GM21447 (cell line): ENCODE results near the gene RHOV.

ENCODE experiments used
- ATAC-seq: cut with Tn5 transposase; IDR thresholded peaks from one replicate; pipeline ENCODE4 v1.9.1; 2021; ENCODE audit not compliant: unreplicated experiment

The RHOV gene

GRCh38 chr15:40904552-40905201 is 30.6 kb upstream of the RHOV start:
- ATAC-seq, result no peak

DNA sequence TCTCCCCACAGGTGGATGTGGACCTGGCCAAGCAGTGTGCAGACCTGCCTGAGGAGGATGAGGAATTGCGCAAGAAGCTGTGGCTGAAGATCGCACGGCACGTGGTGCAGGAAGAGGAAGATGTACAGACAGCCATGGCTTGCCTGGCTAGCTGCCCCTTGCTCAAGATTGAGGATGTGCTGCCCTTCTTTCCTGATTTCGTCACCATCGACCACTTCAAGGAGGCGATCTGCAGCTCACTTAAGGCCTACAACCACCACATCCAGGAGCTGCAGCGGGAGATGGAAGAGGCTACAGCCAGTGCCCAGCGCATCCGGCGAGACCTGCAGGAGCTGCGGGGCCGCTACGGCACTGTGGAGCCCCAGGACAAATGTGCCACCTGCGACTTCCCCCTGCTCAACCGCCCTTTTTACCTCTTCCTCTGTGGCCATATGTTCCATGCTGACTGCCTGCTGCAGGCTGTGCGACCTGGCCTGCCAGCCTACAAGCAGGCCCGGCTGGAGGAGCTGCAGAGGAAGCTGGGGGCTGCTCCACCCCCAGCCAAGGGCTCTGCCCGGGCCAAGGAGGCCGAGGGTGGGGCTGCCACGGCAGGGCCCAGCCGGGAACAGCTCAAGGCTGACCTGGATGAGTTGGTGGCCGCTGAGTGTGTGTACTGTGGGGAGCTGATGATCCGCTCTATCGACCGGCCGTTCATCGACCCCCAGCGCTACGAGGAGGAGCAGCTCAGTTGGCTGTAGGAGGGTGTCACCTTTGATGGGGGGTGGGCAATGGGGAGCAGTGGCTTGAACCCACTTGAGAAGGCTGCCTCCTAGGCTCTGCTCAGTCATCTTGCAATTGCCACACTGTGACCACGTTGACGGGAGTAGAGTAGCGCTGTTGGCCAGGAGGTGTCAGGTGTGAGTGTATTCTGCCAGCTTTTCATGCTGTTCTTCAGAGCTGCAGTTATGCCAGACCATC is 28.8 kb upstream of the RHOV start:
- no peak for ATAC-seq

- no peak for ATAC-seq
Observed at GRCh38 chr15:40901053-40901443, 27.0 kb upstream of the RHOV start.

DNA sequence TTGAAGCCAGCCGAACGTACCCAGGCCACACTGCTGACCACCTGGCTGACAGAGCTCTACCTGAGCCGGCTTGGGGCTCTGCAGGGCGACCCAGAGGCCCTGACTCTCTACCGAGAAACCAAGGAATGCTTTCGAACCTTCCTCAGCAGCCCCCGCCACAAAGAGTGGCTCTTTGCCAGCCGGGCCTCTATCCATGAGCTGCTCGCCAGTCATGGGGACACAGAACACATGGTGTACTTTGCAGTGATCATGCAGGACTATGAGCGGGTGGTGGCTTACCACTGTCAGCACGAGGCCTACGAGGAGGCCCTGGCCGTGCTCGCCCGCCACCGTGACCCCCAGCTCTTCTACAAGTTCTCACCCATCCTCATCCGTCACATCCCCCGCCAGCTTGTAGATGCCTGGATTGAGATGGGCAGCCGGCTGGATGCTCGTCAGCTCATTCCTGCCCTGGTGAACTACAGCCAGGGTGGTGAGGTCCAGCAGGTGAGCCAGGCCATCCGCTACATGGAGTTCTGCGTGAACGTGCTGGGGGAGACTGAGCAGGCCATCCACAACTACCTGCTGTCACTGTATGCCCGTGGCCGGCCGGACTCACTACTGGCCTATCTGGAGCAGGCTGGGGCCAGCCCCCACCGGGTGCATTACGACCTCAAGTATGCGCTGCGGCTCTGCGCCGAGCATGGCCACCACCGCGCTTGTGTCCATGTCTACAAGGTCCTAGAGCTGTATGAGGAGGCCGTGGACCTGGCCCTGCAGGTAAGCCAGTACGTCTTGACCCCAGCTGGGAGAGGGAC is 26.4 kb upstream of the RHOV start:
- ATAC-seq, result no peak

GRCh38 chr15:40899536-40900207 is 25.6 kb upstream of the RHOV start:
- no peak for ATAC-seq

DNA sequence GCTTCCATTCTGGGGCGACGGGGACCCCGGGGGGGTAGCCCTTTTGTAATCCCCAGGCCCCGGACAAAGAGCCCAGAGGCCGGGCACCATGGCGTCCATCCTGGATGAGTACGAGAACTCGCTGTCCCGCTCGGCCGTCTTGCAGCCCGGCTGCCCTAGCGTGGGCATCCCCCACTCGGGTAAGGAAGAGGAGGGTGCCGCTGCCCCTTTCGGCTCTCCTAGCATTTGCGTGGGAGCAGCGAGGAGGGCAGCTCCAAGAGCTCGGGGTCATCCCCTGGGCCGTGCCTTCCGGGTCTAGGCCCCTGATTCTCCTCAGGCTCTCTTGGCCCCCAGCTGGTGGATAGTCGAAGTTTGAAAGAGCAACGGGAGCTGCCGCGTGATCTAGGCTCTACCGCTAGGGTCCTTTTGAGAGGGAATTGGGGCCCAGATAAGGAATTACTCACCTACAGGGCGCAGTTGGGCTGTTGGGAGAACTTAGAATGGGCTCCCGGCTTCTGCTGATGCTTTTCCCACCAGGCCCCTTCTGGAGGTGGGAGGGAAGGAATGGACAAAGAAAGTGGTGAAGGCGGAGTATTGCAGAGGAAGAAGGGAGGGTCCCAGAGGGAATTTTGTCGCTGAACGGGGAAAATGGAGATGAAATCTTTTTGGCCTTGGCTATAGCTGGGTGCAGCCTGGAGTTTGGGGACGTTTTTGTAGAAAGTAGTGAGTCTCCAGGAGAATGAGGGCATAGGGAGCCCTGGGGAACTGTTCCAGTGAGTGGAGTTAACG is 20.8 kb upstream of the RHOV start:
- peak; percentile 28 for ATAC-seq

GRCh38 chr15:40893733-40894680 is 20.0 kb upstream of the RHOV start, which contains the start of gene VPS18:
TSS of gene VPS18 (plus strand) at chr15:40894450. CDS start at chr15:40894769, 319 bp downstream.
- ATAC-seq, result peak; percentile 82

DNA sequence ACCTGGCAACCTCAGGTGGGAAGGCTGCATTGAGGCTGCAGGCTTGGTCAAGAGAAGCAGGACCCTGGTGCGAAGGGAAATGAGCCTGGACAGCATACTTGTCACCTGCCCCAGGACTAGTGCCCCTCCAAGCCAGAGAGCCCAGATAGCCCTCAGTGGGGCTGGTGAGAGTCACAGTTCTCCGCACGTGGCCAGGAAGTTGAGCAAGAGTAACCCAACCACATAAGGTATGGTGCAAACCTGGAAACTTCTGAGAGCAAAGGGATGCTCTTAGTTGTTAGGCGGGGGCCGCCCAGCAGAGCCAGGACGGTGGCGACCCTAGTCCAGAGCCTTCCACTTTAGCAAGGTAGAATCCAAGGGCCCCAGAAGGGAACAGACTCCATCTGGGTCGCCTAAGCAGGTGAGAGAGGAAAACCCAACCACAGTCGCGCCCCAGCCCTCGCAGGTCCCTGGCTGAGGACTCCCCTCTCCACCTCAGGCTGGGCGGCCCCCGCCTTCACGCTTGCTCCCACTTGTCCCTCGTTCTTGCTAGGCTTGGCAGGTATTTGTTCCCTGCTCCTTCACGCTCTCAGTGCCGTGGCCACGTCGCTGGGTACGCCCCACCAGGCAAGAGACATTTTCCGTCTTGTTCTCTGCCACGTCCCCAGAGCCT is 19.1 kb upstream of the RHOV start:
- ATAC-seq, result no peak

- no peak for ATAC-seq
Observed at GRCh38 chr15:40892447-40893012, 18.5 kb upstream of the RHOV start.

- no peak for ATAC-seq
Observed at GRCh38 chr15:40891810-40892446, 17.9 kb upstream of the RHOV start.

GRCh38 chr15:40891138-40891537 is 17.1 kb upstream of the RHOV start:
- no peak for ATAC-seq

DNA sequence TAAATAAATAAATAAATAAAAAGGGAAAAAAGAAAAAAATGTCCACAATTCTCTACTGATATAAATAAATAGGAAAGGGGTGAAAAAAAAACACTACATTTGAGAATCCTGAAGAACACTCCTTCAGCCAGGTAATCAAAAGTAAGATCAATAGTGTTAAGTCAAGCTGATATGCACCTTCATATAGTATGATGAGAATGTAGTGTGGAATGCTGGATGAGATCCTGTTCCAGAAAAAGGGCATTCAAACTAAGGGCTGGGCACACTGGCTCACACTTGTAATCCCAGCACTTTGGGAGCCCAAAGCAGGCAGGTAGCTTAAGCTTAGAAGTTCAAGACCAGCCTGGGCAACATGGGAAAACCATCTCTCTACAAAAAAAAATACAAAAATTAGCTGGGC is 15.1 kb upstream of the RHOV start:
- ATAC-seq, result no peak

- ATAC-seq, result no peak
Observed at GRCh38 chr15:40886586-40886985, 12.6 kb upstream of the RHOV start.

DNA sequence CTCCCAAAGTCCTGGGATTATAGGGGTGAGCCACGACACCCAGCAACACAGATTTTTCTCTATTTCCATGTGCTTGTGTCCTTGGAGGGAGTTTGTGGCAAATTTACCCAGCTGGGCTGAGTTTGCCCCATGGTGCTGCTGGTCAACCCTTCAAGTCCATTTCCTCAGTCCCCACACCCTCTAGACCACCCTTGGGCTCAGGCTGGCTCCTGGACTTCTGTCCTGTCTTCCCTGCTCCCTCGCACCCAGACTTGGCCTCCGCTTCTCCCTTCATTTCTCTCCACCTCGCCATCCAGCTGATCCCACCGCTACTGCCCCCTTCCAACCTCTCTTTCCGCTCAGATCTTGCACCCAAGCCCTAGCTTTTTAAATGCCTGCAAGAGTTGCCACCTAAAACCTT is 7.3 kb upstream of the RHOV start:
- no peak for ATAC-seq

DNA sequence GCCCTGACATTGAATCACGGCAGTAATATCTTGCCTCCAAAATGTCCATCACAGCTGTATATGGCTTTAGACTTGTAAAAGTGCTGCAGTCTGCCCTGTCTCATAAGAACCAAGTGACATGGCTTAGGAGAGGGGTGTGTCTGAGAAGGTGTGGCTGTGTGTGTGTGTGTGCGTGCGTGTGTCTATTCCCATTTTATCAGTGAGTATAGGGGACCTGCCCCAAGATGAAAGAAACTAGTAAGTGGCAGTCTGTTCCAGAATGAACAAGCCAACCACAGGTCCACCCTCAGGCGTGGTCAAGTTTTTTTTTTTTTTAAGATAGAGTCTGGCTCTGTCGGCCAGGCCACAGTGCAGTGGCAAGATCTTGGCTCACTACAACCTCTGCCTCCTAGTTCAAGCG is 5.6 kb upstream of the RHOV start:
- no peak for ATAC-seq

DNA sequence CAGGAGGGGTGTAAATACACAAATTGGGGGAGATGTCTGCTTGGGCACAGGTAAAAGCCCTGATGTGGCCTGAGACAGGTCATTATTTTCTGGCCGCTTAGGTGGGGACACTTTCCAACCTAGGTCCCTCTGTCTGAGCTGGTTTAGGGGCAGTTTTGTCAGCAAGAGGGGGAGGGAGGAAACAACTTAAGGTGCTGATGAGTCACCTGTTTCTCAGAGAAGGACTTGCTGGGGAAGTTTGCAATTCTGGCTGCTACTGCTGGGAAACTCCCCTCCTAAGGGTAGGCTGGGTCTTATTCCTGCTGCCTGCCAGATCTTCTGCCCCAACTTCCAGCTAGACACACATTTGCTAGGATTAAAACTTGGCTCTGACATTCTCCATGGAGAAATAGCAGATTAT is 4.8 kb upstream of the RHOV start:
- peak; percentile 80 for ATAC-seq

DNA sequence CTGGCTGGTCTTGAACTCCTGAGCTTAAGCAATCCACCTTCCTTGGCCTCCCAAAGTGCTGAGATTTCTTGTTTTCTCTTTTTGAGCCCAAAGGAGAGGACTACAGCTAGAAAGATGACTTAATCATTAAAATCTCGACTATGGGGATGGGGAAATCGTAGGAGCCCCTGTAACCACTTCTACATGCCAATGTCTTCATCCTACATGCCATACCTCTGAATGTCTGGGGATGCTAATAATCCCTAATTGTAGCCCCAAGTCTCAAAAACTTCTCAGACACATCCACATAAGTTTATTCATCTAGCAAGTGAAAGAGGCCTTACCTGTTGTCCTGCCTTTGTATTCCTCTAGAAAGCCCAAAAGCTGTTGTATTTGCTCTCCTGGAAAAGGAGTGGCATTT is 3.7 kb upstream of the RHOV start:
- no peak for ATAC-seq
